ENCODE results near the gene CTXND2.
A peak's percentile ranks its signal among the peaks of the same experiment; 100 is the strongest.
"Not testable (repeated sequence)": the region's sequence is repeated elsewhere in the genome, so short reads cannot be mapped to it uniquely, and the experiment has no call there.

Gene CTXND2

DNA sequence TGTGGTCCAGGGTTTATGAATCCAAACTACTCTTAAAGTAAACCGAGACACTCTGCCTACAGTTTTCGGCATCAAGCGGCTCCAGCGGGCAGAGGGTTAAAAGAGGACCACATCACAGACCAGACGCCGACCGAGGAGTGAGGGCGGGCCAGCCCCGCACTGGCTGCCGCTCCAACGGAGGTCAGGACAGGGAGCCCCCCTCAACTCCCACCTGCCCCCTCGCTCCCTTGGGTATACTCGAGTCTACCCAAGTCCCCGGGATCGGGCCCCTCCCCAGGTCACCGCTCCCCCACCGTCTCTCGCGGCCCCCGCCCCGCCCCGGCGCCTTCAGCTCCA is 10.8 kb upstream of the CTXND2 start:
- DNase-seq (ENCODE audit: extremely low read depth, low read depth): no peak

DNA sequence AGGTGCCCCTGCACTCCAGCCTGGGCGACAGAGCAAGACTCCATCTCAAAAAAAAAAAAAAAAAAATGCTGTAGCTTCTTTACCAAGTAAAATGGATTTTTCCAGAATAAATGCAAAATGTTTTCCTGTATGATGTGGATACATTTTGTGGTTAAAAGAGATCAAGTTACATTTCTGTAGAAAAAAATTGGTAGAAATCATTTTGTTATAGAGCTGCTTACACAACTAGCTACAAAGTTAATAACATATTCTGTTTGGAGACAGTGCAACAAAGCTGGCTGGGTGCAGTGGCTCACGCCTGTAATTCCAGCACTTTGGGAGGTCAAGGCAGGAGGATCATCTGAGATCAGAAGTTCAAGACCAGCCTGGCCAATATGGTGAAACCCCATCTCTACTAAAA is 8.0 kb upstream of the CTXND2 start:
- not testable (repeated sequence) for DNase-seq (ENCODE audit: extremely low read depth, low read depth)

More for the DNA sequence above, 10.8 kb upstream of the CTXND2 start:
- TF ChIP-seq, protein P1, sequence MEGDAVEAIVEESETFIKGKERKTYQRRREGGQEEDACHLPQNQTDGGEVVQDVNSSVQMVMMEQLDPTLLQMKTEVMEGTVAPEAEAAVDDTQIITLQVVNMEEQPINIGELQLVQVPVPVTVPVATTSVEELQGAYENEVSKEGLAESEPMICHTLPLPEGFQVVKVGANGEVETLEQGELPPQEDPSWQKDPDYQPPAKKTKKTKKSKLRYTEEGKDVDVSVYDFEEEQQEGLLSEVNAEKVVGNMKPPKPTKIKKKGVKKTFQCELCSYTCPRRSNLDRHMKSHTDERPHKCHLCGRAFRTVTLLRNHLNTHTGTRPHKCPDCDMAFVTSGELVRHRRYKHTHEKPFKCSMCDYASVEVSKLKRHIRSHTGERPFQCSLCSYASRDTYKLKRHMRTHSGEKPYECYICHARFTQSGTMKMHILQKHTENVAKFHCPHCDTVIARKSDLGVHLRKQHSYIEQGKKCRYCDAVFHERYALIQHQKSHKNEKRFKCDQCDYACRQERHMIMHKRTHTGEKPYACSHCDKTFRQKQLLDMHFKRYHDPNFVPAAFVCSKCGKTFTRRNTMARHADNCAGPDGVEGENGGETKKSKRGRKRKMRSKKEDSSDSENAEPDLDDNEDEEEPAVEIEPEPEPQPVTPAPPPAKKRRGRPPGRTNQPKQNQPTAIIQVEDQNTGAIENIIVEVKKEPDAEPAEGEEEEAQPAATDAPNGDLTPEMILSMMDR (IDR thresholded peaks at IDR 0.05; ENCODE audit: low read depth, low read length): no peak

DNA sequence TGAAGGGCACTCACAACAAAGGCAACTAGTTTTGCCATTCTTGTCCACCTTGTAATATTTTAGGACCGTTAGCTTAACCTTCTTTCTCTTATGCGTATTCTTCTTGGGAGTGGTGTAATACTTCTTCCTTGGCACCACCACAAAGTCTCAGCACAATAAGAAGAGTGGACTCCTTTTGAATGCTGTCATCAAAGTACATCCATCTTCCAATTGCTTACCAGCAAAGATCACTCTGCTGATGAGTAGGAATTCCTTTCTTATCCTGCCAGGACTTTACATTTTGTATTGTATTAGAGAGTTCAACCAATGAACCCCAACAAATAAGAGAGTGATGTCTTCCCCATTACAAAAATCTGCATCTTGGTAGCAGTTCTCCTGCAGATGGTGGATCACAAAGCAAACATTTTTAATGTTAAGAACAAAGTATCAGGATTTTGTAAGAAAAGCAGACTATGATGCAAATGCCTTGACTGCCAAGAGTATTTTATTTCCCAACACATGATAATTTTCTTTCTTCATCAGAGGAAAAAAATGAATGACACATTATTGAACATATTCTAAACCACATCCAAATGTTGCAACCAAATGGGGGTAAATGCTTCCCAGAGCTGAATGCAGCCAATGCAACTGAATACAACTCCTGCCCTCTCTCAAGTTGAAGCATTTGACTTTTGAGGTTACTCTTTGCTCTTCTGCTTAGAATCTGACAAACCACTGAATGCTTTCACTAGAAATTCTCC is 5.4 kb upstream of the CTXND2 start:
- peak; percentile 85 for DNase-seq (ENCODE audit: extremely low read depth, low read depth)

DNA sequence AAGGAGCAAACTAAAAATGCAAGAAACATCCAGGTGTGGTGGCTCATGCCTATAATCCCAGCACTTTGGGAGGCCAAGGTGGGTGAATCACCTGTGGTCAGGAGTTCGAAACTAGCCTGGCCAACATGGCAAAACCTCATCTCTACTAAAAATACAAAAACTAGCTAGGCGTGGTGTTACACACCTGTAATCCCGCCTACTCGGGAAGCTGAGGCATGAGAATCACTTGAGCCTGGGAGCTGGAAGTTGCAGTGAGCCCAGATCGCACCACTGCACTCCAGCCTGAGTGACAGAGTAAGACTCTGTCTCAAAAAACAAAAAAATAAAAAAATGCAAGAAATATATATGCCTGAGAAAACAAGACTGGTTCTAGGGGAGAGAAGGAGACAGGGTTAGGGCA is 3.8 kb upstream of the CTXND2 start:
- not testable (repeated sequence) for DNase-seq (ENCODE audit: extremely low read depth, low read depth)

More for the DNA sequence above, 5.4 kb upstream of the CTXND2 start:
- TF ChIP-seq, protein P1 (IDR thresholded peaks at IDR 0.05; ENCODE audit: low read depth, low read length): no peak

DNA sequence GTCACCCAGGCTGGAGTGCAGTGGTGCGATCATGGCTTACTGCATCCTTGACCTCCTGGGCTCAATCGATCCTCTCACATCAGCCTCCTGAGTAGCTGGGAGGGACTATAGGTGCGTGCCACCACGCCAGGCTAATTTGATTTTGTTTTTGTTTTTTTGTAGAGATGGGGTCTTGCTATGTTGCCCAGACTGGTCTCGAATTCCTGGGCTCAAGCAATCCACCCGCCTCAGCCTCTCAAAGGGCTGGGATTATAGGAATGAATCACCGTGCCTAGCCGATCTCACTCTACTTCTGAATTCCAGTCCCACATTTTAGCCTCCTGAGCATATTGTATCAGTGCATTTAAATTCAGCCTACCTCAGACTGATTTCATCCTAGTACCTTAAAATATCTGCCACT is 1.8 kb downstream of the CTXND2 start:
- DNase-seq (ENCODE audit: extremely low read depth, low read depth): no peak
- TF ChIP-seq, protein P1 (IDR thresholded peaks at IDR 0.05; ENCODE audit: low read depth, low read length): no peak

GRCh38 chr1:150890033-150890416 is 3.1 kb downstream of the CTXND2 start:
- no peak for DNase-seq (ENCODE audit: extremely low read depth, low read depth)
- TF ChIP-seq, protein P1 (IDR thresholded peaks at IDR 0.05; ENCODE audit: low read depth, low read length): no peak

- DNase-seq (ENCODE audit: extremely low read depth, low read depth): no peak
- TF ChIP-seq, protein P1 (IDR thresholded peaks at IDR 0.05; ENCODE audit: low read depth, low read length): no peak
Observed at GRCh38 chr1:150893336-150893913, 6.5 kb downstream of the CTXND2 start.

DNA sequence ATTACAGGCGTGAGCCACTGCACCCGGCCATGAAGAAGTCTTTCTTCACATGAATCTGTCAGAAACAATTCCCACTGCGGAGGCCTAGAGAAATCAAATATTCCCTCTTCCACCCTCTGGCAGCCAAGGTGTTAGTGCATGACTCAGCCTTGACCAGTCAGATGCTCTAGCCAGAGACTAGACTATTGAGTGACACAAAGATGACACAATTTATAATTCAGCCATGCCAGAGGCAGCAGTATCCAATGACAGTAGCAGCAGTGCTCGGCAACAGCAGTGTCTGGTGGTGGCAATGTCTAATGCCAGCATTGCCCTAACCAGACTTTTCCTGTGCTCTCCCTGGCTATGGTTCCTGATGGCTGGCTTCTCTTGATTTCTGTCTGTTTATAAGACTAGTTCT is 8.7 kb downstream of the CTXND2 start:
- no peak for DNase-seq (ENCODE audit: extremely low read depth, low read depth)

DNA sequence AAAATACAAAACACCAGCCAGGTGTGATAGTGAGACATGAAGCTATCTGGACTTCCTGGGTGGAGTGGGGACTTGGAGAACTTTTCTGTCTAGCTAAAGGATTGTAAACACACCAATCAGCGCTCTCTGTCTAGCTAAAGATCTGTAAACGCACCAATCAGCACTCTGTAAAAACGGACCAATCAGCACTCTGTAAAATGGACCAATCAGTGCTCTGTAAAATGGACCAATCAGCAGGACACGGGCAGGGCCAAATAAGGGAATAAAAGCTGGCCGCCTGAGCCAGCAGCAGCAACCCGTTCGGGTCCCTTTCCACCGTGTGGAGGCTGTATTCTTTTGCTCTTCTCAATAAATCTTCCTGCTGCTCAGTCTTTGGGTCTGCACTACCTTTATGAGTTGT is 12.9 kb downstream of the CTXND2 start:
- DNase-seq (ENCODE audit: extremely low read depth, low read depth): not testable (repeated sequence)

More for the DNA sequence above, 8.7 kb downstream of the CTXND2 start:
- TF ChIP-seq, protein P1 (IDR thresholded peaks at IDR 0.05; ENCODE audit: low read depth, low read length): no peak

Data from AG09319 (cell line).